Type B pancreatic cell (in vitro differentiated cells): ENCODE measurements around the gene ALK. TPM values are rescaled to one million over a fixed set of nuclear protein-coding genes. Genes with fewer than 3 reads are reported as not detected.

ENCODE experiments used
- DNase-seq: peaks from one replicate; pipeline ENCODE4 v3.0.0; 2021; ENCODE audit warnings: mixed read lengths; ENCODE audit not compliant: unreplicated experiment; ENCODE audit errors: extremely low spot score
- H3K27ac Mint-ChIP-seq: 2 replicates; pipeline ENCODE4 v1.8.0; 2021; ENCODE audit warnings: mild to moderate bottlenecking, mixed read lengths
- H3K27me3 Mint-ChIP-seq: 2 replicates; pipeline ENCODE4 v1.8.0; 2021; ENCODE audit warnings: mixed read lengths
- H3K36me3 Mint-ChIP-seq: 2 replicates; pipeline ENCODE4 v1.8.0; 2021; ENCODE audit warnings: mixed read lengths
- H3K4me1 Mint-ChIP-seq: one replicate; pipeline ENCODE4 v1.8.0; 2021; ENCODE audit warnings: mixed read lengths; ENCODE audit not compliant: unreplicated experiment
- H3K4me3 Mint-ChIP-seq: 2 replicates; pipeline ENCODE4 v1.8.0; 2021; ENCODE audit warnings: mild to moderate bottlenecking, mixed read lengths
- H3K9me3 Mint-ChIP-seq: 2 replicates; pipeline ENCODE4 v1.8.0; 2021; ENCODE audit warnings: mixed read lengths
- total RNA-seq: library from RNA; stranded (reverse); gene quantifications from 2 replicates; pipeline ENCODE4 v1.2.1, GENCODE V29; 2021; ENCODE audit warnings: low replicate concordance
- TF ChIP-seq, protein P1 (sequence below): fragments of 200-600 bp; sonication (generic); conservative IDR thresholded peaks from 2 replicates; pipeline ENCODE4 v1.5.0; 2021; ENCODE audit warnings: antibody characterized with exemption, mild to moderate bottlenecking

Gene ALK
- total RNA-seq, 1 donor from 2014 or later: 7.7 TPM

DNA sequence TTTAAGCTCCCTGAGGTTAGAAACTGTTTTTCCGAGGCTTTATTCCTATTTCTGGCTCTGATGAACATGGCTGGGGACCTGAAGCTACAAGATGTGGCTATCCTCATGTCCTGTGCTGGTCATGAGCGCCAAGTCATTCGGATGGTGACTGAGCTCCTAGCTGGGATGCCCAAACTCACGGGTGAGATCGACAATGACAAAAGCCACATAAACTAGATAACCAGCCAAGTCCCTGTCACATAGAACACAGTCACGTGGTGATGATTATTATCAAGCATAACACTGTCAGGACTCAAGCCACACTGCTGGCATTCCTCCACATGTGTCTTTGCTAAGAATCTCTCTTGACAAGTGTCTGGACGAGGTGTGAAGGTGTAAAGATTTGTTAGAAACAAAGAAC lies 531.2 kb downstream of the ALK start:
- no peak overlapping the region for H3K27ac Mint-ChIP-seq
- no peaks in the 10 kb centered on the region for H3K4me1 Mint-ChIP-seq
- no peak for DNase-seq
- no peak overlapping the region for H3K4me3 Mint-ChIP-seq
- TF ChIP-seq, protein P1, sequence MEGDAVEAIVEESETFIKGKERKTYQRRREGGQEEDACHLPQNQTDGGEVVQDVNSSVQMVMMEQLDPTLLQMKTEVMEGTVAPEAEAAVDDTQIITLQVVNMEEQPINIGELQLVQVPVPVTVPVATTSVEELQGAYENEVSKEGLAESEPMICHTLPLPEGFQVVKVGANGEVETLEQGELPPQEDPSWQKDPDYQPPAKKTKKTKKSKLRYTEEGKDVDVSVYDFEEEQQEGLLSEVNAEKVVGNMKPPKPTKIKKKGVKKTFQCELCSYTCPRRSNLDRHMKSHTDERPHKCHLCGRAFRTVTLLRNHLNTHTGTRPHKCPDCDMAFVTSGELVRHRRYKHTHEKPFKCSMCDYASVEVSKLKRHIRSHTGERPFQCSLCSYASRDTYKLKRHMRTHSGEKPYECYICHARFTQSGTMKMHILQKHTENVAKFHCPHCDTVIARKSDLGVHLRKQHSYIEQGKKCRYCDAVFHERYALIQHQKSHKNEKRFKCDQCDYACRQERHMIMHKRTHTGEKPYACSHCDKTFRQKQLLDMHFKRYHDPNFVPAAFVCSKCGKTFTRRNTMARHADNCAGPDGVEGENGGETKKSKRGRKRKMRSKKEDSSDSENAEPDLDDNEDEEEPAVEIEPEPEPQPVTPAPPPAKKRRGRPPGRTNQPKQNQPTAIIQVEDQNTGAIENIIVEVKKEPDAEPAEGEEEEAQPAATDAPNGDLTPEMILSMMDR: no peak
- no peaks in the 10 kb centered on the region for H3K9me3 Mint-ChIP-seq
- H3K36me3 Mint-ChIP-seq: no peaks in the 10 kb centered on the region
- H3K27me3 Mint-ChIP-seq: peaks cover 4% of the 10 kb centered on the region

GRCh38 chr2:29389686-29390085 lies 531.7 kb downstream of the ALK start:
- Mint-ChIP-seq H3K4me3 (no peak overlapping the region), H3K4me1 (no peaks in the 10 kb centered on the region), H3K27me3 (peaks cover 2% of the 10 kb centered on the region), H3K27ac (no peak overlapping the region), H3K9me3 (no peaks in the 10 kb centered on the region), H3K36me3 (no peaks in the 10 kb centered on the region)
- TF ChIP-seq, protein P1: no peak
- no peak for DNase-seq

DNA sequence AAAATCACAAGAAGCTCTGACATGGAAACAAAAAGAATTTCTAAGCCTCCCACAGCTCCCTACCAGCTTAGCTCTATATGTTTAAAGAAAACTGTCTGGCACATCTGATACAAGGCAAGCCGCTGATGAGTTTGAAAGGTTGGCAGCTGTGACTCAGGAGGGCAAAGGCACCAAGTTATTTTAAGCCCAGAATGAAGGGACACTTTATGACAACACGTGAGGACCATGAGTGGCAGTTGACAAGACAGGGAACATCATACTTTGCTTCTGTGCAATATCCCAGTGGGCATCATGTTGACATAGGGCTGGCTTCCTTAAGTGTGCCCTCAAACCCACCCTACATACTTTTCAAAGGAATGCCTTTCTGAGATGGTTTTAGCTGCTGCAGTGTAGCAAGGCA lies 533.3 kb downstream of the ALK start:
- Mint-ChIP-seq H3K27ac (no peak overlapping the region), H3K4me1 (no peaks in the 10 kb centered on the region), H3K4me3 (no peak overlapping the region), H3K36me3 (no peaks in the 10 kb centered on the region), H3K27me3 (no peaks in the 10 kb centered on the region), H3K9me3 (no peaks in the 10 kb centered on the region)
- no peak for DNase-seq
- TF ChIP-seq, protein P1: no peak

DNA sequence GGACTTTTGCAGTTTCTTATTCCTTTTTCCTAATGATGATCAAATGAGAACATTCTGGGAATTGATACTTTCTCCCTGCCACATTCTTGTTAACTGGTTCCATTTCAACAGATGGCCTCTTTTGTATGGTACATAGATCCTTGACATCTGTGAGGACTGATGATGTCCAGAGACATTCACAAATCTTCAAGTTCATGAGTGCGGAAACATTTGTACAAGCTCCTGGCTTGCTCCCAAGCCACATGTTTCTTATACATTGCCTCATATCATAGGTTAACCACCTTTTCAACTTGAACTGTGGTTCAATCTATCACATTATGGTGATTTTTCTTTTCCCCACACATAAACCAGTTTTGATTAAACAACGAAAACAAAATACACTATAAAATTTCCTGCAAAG lies 538.9 kb downstream of the ALK start:
- DNase-seq: no peak
- no peaks in the 10 kb centered on the region for H3K4me1 Mint-ChIP-seq
- TF ChIP-seq, protein P1: no peak
- H3K4me3 Mint-ChIP-seq: no peak overlapping the region
- H3K27me3 Mint-ChIP-seq: peaks cover 4% of the 10 kb centered on the region
- H3K9me3 Mint-ChIP-seq: no peaks in the 10 kb centered on the region
- H3K27ac Mint-ChIP-seq: no peak overlapping the region
- H3K36me3 Mint-ChIP-seq: peaks cover 6% of the 10 kb centered on the region

GRCh38 chr2:29377788-29378187 lies 543.6 kb downstream of the ALK start:
- H3K36me3 Mint-ChIP-seq: peaks cover 9% of the 10 kb centered on the region
- H3K27ac Mint-ChIP-seq: no peak overlapping the region
- no peak for DNase-seq
- peaks cover 3% of the 10 kb centered on the region for H3K4me1 Mint-ChIP-seq
- no peak overlapping the region for H3K4me3 Mint-ChIP-seq
- no peaks in the 10 kb centered on the region for H3K9me3 Mint-ChIP-seq
- peaks cover 4% of the 10 kb centered on the region for H3K27me3 Mint-ChIP-seq
- TF ChIP-seq, protein P1: no peak

- Mint-ChIP-seq H3K36me3 (peaks cover 3% of the 10 kb centered on the region), H3K9me3 (no peaks in the 10 kb centered on the region), H3K4me1 (peaks cover 3% of the 10 kb centered on the region), H3K4me3 (no peak overlapping the region), H3K27me3 (peaks cover 7% of the 10 kb centered on the region), H3K27ac (no peak overlapping the region)
- TF ChIP-seq, protein P1: no peak
- no peak for DNase-seq
These were observed 544.8 kb downstream of the ALK start for GRCh38 chr2:29376541-29376940.
